ENCODE results near the gene ECI2.

DNA sequence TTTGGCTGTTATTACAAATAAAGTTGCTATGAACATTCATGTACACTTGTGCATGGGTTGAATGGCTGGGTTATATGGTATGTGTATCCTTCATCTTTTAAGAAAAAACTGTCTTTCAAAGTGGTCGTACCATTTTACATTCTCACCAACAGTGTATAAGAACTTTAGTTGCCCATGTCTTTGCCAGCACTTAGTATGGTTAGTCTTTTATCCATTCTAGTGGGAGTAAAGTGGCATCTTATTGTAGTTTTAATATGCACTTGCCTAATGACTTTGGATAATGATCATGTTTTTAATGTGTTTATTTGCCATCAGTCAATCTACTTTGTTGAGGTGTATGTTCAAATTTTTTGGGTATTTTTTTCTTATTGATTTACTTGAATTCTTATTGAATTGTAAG is 32.5 kb upstream of the ECI2 start:
- TF ChIP-seq, protein P1, sequence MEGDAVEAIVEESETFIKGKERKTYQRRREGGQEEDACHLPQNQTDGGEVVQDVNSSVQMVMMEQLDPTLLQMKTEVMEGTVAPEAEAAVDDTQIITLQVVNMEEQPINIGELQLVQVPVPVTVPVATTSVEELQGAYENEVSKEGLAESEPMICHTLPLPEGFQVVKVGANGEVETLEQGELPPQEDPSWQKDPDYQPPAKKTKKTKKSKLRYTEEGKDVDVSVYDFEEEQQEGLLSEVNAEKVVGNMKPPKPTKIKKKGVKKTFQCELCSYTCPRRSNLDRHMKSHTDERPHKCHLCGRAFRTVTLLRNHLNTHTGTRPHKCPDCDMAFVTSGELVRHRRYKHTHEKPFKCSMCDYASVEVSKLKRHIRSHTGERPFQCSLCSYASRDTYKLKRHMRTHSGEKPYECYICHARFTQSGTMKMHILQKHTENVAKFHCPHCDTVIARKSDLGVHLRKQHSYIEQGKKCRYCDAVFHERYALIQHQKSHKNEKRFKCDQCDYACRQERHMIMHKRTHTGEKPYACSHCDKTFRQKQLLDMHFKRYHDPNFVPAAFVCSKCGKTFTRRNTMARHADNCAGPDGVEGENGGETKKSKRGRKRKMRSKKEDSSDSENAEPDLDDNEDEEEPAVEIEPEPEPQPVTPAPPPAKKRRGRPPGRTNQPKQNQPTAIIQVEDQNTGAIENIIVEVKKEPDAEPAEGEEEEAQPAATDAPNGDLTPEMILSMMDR (IDR thresholded peaks at IDR 0.05; ENCODE audit: poor library complexity) = no peak
- no peak for TF ChIP-seq EZH2 (IDR thresholded peaks at IDR 0.05; ENCODE audit: borderline replicate concordance)

Measured in hepatocyte (in vitro differentiated cells).